ENCODE measurements around the gene SPG11.

GRCh38 chr15:44692659-44693058 is 29.2 kb upstream of the SPG11 start:
- TF ChIP-seq, protein P1, sequence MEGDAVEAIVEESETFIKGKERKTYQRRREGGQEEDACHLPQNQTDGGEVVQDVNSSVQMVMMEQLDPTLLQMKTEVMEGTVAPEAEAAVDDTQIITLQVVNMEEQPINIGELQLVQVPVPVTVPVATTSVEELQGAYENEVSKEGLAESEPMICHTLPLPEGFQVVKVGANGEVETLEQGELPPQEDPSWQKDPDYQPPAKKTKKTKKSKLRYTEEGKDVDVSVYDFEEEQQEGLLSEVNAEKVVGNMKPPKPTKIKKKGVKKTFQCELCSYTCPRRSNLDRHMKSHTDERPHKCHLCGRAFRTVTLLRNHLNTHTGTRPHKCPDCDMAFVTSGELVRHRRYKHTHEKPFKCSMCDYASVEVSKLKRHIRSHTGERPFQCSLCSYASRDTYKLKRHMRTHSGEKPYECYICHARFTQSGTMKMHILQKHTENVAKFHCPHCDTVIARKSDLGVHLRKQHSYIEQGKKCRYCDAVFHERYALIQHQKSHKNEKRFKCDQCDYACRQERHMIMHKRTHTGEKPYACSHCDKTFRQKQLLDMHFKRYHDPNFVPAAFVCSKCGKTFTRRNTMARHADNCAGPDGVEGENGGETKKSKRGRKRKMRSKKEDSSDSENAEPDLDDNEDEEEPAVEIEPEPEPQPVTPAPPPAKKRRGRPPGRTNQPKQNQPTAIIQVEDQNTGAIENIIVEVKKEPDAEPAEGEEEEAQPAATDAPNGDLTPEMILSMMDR (IDR thresholded peaks at IDR 0.05), result no peak
- TF ChIP-seq TCF7L2 (IDR thresholded peaks at IDR 0.05; ENCODE audit: low read depth, low read length), result no peak

Data from Panc1 (cell line).